Ectodermal cell (in vitro differentiated cells): ENCODE data around the gene KCTD19.

Source experiments
- H3K27ac ChIP-seq: 2 replicates; pipeline ENCODE4 v1.7.0; 2013; ENCODE audit warnings: mild to moderate bottlenecking, low read depth, low read length; ENCODE audit not compliant: insufficient read depth, poor library complexity, severe bottlenecking
- H3K27me3 ChIP-seq: 2 replicates; pipeline ENCODE4 v1.7.0; 2013; ENCODE audit warnings: mild to moderate bottlenecking, low read length; ENCODE audit not compliant: insufficient read depth, control insufficient read depth, poor library complexity, severe bottlenecking
- H3K36me3 ChIP-seq: one replicate; pipeline ENCODE4 v1.7.0; 2013; ENCODE audit warnings: low read length; ENCODE audit not compliant: control insufficient read depth, insufficient read depth
- H3K4me1 ChIP-seq: one replicate; pipeline ENCODE4 v1.7.0; 2013; ENCODE audit warnings: low read length; ENCODE audit not compliant: control insufficient read depth, insufficient read depth
- H3K4me3 ChIP-seq: 2 replicates; pipeline ENCODE4 v1.7.0; 2013; ENCODE audit warnings: low read depth, low read length, control low read depth; ENCODE audit not compliant: insufficient read depth
- H3K9me3 ChIP-seq: 2 replicates; pipeline ENCODE4 v1.7.0; 2013; ENCODE audit warnings: mild to moderate bottlenecking, low read length, moderate library complexity; ENCODE audit not compliant: control insufficient read depth
- WGBS, 2 experiments: methylation state at CpG; one replicate each; pipeline ENCODE4 v1.1.7; 2013; ENCODE audit warnings: missing lambda C conversion rate in 2 of 2; 5-methylcytosine and 5-hydroxymethylcytosine counted together

The KCTD19 gene

DNA sequence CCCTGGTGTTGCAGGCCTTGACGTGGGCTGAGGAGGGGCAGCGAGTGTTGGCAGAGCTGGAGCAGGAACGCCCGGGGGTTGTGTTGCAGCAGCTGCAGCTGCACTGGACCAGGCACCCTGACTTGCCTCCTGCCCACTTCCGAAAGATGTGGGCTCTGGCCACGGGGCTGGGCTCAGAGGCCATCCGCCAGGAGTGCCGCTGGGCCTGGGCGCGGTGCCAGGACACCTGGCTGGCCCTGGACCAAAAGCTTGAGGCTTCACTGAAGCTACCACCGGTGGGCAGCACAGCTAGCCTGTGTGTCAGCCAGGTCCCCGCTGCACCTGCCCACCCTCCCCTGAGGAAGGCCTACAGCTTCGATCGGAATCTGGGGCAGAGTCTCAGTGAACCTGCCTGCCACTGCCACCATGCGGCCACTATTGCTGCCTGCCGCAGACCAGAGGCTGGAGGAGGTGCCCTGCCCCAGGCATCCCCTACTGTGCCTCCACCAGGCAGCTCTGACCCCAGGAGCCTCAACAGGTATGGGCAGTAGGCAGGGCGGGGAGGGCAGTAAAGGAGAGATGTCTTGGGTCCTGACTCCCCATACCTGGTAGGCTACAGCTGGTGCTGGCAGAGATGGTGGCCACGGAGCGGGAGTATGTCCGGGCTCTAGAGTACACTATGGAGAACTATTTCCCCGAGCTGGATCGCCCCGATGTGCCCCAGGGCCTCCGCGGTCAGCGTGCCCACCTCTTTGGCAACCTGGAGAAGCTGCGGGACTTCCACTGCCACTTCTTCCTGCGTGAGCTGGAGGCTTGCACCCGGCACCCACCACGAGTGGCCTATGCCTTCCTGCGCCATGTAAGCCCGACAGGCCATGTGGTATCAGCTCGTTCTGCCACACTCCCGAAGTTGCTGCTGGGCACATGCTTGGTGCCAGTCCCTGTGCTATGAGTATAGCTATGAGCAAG is 41.6 kb downstream of the KCTD19 start:
- 78% methylated on average over 34 of the region's 34 CpGs for WGBS, 2 experiments
- H3K36me3 ChIP-seq: no peaks in the 10 kb centered on the region
- no peak overlapping the region for H3K27ac ChIP-seq
- no peaks in the 10 kb centered on the region for H3K9me3 ChIP-seq
- no peak overlapping the region for H3K4me3 ChIP-seq
- peaks cover 4% of the 10 kb centered on the region for H3K27me3 ChIP-seq
- no peaks in the 10 kb centered on the region for H3K4me1 ChIP-seq

GRCh38 chr16:67283826-67284555 is 42.5 kb downstream of the KCTD19 start:
- no peak overlapping the region for H3K27ac ChIP-seq
- H3K36me3 ChIP-seq: no peaks in the 10 kb centered on the region
- no peaks in the 10 kb centered on the region for H3K9me3 ChIP-seq
- H3K4me1 ChIP-seq: no peaks in the 10 kb centered on the region
- H3K27me3 ChIP-seq: peaks cover 14% of the 10 kb centered on the region
- H3K4me3 ChIP-seq: no peak overlapping the region
- WGBS, 2 experiments: 92 to 93% methylated on average over 21 of the region's 21 CpGs

GRCh38 chr16:67283039-67283825 is 43.3 kb downstream of the KCTD19 start:
- no peaks in the 10 kb centered on the region for H3K36me3 ChIP-seq
- H3K4me3 ChIP-seq: no peak overlapping the region
- no peaks in the 10 kb centered on the region for H3K4me1 ChIP-seq
- H3K9me3 ChIP-seq: no peaks in the 10 kb centered on the region
- no peak overlapping the region for H3K27ac ChIP-seq
- WGBS, 2 experiments: 86 to 90% methylated on average over 7 of the region's 7 CpGs
- H3K27me3 ChIP-seq: peaks cover 21% of the 10 kb centered on the region

DNA sequence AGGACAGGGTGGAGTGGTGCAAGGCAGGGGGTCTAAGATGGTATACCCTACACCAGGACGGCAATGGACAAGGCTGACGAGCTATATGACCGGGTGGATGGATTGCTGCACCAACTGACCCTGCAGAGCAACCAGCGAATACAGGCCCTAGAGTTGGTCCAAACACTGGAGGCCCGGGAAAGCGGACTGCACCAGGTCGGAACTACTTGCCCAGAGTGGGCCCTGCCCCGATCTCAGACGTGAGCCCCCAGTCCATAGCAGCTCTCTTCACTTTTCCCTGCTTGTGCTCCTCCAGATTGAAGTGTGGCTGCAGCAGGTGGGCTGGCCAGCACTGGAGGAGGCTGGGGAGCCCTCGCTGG is 44.1 kb downstream of the KCTD19 start:
- Histone ChIP-seq H3K9me3 (no peaks in the 10 kb centered on the region), H3K27ac (no peak overlapping the region), H3K27me3 (peaks cover 21% of the 10 kb centered on the region), H3K4me3 (no peak overlapping the region), H3K4me1 (no peaks in the 10 kb centered on the region), H3K36me3 (no peaks in the 10 kb centered on the region)
- 93 to 95% methylated on average over 10 of the region's 10 CpGs for WGBS, 2 experiments

DNA sequence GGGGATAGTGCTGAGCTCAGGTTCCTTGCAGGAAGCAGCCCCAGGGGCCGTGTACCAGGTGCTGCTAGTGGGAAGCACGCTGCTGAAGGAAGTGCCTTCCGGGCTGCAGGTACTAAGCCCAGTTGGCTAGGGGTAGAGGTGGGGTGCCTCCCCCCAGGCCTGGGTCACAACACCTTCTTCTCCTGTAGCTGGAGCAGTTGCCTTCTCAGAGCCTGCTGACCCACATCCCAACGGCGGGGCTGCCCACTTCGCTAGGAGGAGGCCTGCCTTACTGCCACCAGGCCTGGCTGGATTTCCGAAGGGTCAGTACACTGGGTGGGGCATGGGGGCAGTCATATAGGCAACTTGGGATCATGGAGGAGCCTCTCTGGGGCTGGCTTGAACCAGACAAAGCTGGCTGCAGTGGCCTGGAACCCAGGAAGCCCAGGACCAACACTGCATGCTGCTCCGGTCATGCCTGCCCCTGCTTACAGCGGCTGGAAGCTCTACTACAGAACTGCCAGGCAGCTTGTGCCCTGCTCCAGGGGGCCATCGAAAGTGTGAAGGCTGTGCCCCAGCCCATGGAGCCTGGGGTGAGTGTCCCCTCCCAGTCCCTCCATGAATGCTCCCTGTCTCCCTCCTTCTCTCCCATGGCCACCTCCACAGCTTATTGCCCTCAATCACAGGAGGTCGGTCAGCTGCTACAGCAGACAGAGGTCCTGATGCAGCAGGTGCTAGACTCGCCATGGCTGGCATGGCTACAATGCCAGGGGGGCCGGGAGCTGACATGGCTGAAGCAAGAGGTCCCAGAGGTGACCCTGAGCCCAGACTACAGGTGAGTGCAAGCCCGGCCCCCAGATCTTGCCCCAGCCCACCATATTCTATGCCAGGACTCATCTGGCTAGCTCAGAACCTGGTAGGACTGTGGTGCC is 44.8 kb downstream of the KCTD19 start:
- no peaks in the 10 kb centered on the region for H3K36me3 ChIP-seq
- no peaks in the 10 kb centered on the region for H3K4me1 ChIP-seq
- no peaks in the 10 kb centered on the region for H3K9me3 ChIP-seq
- no peak overlapping the region for H3K27ac ChIP-seq
- WGBS, 2 experiments: 92 to 93% methylated on average over 14 of the region's 14 CpGs
- H3K4me3 ChIP-seq: no peak overlapping the region
- H3K27me3 ChIP-seq: peaks cover 21% of the 10 kb centered on the region

DNA sequence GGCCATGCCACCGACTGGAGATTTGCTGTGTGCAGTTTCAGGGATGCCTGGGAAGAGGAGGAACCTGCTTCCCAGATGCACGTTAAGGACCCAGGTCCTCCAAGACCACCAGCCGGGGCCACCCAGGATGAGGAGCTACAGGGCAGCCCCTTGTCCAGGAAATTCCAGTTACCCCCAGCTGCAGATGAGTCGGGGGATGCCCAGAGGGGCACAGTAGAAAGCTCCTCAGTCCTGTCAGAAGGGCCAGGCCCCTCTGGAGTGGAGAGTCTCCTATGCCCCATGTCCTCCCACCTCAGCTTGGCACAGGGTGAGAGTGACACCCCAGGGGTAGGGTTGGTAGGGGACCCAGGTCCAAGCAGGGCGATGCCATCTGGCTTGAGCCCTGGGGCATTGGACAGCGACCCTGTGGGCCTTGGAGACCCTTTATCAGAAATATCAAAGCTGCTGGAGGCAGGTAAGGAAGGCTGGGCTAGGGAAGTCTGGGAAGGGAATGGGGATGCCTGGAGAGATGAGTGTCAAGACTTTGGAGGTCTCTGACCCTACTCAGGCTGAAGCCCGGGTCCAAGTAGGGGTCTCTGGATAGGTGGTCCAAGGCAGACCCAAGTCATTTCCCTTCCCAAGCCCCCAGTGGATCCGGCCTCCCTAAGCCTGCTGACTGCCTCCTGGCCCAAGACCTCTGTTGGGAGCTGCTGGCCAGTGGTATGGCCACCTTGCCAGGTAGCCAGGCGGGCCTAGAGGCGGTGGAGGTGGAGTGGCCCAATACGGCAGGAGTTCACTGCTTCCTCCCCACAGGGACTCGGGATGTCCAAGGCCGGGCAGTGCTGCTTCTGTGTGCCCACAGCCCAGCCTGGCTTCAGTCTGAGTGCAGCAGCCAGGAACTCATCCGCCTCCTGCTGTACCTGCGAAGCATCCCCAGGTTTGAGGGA is 46.2 kb downstream of the KCTD19 start:
- H3K9me3 ChIP-seq: no peaks in the 10 kb centered on the region
- WGBS, 2 experiments: 92 to 93% methylated on average over 15 of the region's 15 CpGs
- H3K4me3 ChIP-seq: no peak overlapping the region

DNA sequence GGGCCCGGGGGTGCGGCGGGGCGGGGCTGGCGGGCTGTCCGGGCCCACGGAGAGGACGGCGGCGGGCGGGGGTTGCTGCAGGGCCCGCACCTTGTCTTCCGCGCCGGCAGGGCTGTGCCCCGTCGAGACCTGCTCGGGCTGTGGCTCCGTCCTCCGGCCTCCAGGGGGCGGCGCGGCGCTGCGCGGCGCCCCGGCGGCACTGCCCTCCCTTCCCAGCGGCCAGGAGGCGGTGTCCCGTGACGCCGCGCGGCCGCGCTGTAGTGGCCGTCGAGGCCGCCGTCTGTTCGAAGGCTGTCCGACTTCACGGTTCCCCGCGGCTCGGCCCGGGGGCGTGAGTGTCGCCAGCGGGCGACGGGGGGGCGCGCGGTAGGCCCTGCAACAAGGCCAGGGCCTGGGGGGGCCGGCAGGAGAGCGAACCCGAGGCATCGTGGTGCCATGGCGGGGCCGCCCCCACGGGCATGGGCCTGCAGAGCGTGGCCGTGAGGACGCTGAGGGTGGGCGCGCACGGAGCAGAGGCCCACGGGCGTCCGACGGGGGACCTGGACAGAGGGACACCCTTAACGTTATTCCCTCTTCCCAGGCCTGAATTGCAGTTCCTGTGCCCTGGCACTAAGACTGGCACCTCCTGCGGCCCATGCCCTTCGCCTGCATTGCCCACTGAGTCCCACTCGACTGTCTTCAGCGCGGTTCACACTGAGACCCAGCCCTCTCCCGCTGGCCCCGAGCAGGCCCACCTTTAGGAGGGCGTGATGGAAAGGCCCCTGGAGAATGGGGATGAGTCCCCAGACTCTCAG is 47.0 kb downstream of the KCTD19 start, which contains the start of gene PLEKHG4:
Gene PLEKHG4 (plus strand): TSS at position 237 of the 794 bp plus-strand sequence. CDS start 513 bp downstream, at position 750.
- Histone ChIP-seq H3K36me3 (no peaks in the 10 kb centered on the region), H3K9me3 (no peaks in the 10 kb centered on the region), H3K4me3 (peak within 1 kb of the TSS; percentile 29), H3K4me1 (no peaks in the 10 kb centered on the region), H3K27me3 (peaks cover 21% of the 10 kb centered on the region), H3K27ac (no peak within 1 kb of the TSS)
- 34% methylated on average over 83 of the region's 83 CpGs for WGBS, 2 experiments

More for the DNA sequence above, 46.2 kb downstream of the KCTD19 start:
- no peak overlapping the region for H3K27ac ChIP-seq
- H3K27me3 ChIP-seq: peaks cover 21% of the 10 kb centered on the region
- H3K4me1 ChIP-seq: no peaks in the 10 kb centered on the region
- H3K36me3 ChIP-seq: no peaks in the 10 kb centered on the region

- Histone ChIP-seq H3K27ac (no peak overlapping the region), H3K27me3 (peaks cover 21% of the 10 kb centered on the region), H3K4me3 (peak overlapping the region; percentile 29)
Measured at GRCh38 chr16:67278773-67279295, 47.7 kb downstream of the KCTD19 start.

More at GRCh38 chr16:67278773-67279295, 47.7 kb downstream of the KCTD19 start:
- Histone ChIP-seq H3K4me1 (no peaks in the 10 kb centered on the region), H3K9me3 (no peaks in the 10 kb centered on the region), H3K36me3 (no peaks in the 10 kb centered on the region)
- 16 to 18% methylated on average over 42 of the region's 42 CpGs for WGBS, 2 experiments
